ENCODE data around the gene AP2B1.

The AP2B1 gene

GRCh38 chr17:35616536-35616935 is 29.4 kb downstream of the AP2B1 start:
- no peak overlapping the region for H3K9ac ChIP-seq (ENCODE audit: low read length in 5 of 5)
- H3K9me3 ChIP-seq (ENCODE audit: control insufficient read depth in 5 of 5, low read length in 5 of 5) = no peaks in the 10 kb centered on the region
- no peak overlapping the region for H3K4me3 ChIP-seq (ENCODE audit: low read depth in 1 of 5, low read length in 5 of 5)
- no peaks in the 10 kb centered on the region for H3K27me3 ChIP-seq (ENCODE audit: control insufficient read depth in 5 of 5, insufficient read depth in 4 of 5, low read length in 5 of 5)
- no peak overlapping the region for H3K27ac ChIP-seq (ENCODE audit: low read depth, low read length)
- peaks cover 4 to 13% (median 7%) of the 10 kb centered on the region in 5 donors for H3K36me3 ChIP-seq (ENCODE audit: control insufficient read depth in 5 of 5, insufficient read depth in 5 of 5, low read length in 5 of 5)
- peaks cover 0 to 3% (median 0%) of the 10 kb centered on the region in 5 donors for H3K4me1 ChIP-seq (ENCODE audit: control insufficient read depth in 5 of 5, insufficient read depth in 5 of 5, low read length in 5 of 5)

DNA sequence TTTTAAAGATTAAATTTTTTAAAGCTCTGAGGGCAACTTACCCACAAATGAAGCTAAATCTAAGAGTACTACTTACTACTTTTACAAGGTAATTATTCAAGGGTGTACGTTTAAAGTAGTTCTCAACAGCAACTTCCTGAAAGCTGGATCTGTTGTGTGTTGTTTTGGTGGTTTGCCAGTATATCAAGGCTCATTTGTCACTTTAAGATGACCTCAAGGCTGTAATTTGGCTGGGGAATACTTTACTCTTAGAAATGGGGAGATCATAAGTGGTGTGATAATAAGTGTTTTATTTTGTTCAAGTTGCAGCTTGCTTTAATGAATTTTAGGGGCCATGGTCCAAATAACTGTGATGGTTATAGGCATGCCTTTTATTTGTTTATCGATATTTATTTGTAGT is 30.4 kb downstream of the AP2B1 start:
- peaks cover 0 to 3% (median 0%) of the 10 kb centered on the region in 5 donors for H3K4me1 ChIP-seq (ENCODE audit: control insufficient read depth in 5 of 5, insufficient read depth in 5 of 5, low read length in 5 of 5)
- H3K27me3 ChIP-seq (ENCODE audit: control insufficient read depth in 5 of 5, insufficient read depth in 4 of 5, low read length in 5 of 5) = no peaks in the 10 kb centered on the region
- no peak overlapping the region for H3K27ac ChIP-seq (ENCODE audit: low read depth, low read length)
- peaks cover 0 to 10% (median 2%) of the 10 kb centered on the region in 5 donors for H3K36me3 ChIP-seq (ENCODE audit: control insufficient read depth in 5 of 5, insufficient read depth in 5 of 5, low read length in 5 of 5)
- H3K9ac ChIP-seq (ENCODE audit: low read length in 5 of 5) = no peak overlapping the region
- H3K9me3 ChIP-seq (ENCODE audit: control insufficient read depth in 5 of 5, low read length in 5 of 5) = no peaks in the 10 kb centered on the region
- no peak overlapping the region for H3K4me3 ChIP-seq (ENCODE audit: low read depth in 1 of 5, low read length in 5 of 5)

DNA sequence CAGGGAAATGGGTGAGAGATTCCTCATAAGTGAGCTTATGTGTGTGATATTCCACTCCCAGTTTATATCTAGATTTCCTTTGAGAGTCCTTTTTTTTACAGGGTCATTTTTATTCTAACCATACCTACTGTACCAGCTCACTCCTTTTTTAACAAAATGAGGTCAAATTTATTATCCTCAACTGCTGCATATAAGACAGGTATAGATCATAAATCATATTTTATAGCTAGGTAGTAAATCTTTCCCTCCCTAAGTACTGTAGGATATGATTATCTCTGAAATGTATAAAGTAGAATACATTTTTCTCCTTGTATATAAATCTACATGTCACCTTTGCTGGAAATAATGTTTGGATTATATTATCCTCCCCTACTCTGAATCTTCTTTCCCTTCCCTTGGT is 31.5 kb downstream of the AP2B1 start:
- H3K4me3 ChIP-seq (ENCODE audit: low read depth in 1 of 5, low read length in 5 of 5) = no peak overlapping the region
- H3K4me1 ChIP-seq (ENCODE audit: control insufficient read depth in 5 of 5, insufficient read depth in 5 of 5, low read length in 5 of 5) = peaks cover 0 to 3% (median 0%) of the 10 kb centered on the region in 5 donors
- H3K9me3 ChIP-seq (ENCODE audit: control insufficient read depth in 5 of 5, low read length in 5 of 5) = no peaks in the 10 kb centered on the region
- no peak overlapping the region for H3K9ac ChIP-seq (ENCODE audit: low read length in 5 of 5)
- H3K27ac ChIP-seq (ENCODE audit: low read depth, low read length) = no peak overlapping the region
- peaks cover 0 to 7% (median 0%) of the 10 kb centered on the region in 5 donors for H3K36me3 ChIP-seq (ENCODE audit: control insufficient read depth in 5 of 5, insufficient read depth in 5 of 5, low read length in 5 of 5)
- H3K27me3 ChIP-seq (ENCODE audit: control insufficient read depth in 5 of 5, insufficient read depth in 4 of 5, low read length in 5 of 5) = no peaks in the 10 kb centered on the region

GRCh38 chr17:35621768-35622167 is 34.6 kb downstream of the AP2B1 start:
- H3K4me1 ChIP-seq (ENCODE audit: control insufficient read depth in 5 of 5, insufficient read depth in 5 of 5, low read length in 5 of 5) = no peaks in the 10 kb centered on the region

GRCh38 chr17:35627417-35627816 is 40.3 kb downstream of the AP2B1 start:
- Histone ChIP-seq H3K9me3 (ENCODE audit: control insufficient read depth in 5 of 5, low read length in 5 of 5) (no peaks in the 10 kb centered on the region), H3K27me3 (ENCODE audit: control insufficient read depth in 5 of 5, insufficient read depth in 4 of 5, low read length in 5 of 5) (no peaks in the 10 kb centered on the region), H3K4me3 (ENCODE audit: low read depth in 1 of 5, low read length in 5 of 5) (no peak overlapping the region), H3K4me1 (ENCODE audit: control insufficient read depth in 5 of 5, insufficient read depth in 5 of 5, low read length in 5 of 5) (no peaks in the 10 kb centered on the region), H3K27ac (ENCODE audit: low read depth, low read length) (no peak overlapping the region), H3K9ac (ENCODE audit: low read length in 5 of 5) (no peak overlapping the region), H3K36me3 (ENCODE audit: control insufficient read depth in 5 of 5, insufficient read depth in 5 of 5, low read length in 5 of 5) (peaks cover 54 to 69% (median 56%) of the 10 kb centered on the region in 5 donors)

More at GRCh38 chr17:35621768-35622167, 34.6 kb downstream of the AP2B1 start:
- Histone ChIP-seq H3K27me3 (ENCODE audit: control insufficient read depth in 5 of 5, insufficient read depth in 4 of 5, low read length in 5 of 5) (no peaks in the 10 kb centered on the region), H3K27ac (ENCODE audit: low read depth, low read length) (no peak overlapping the region), H3K4me3 (ENCODE audit: low read depth in 1 of 5, low read length in 5 of 5) (no peak overlapping the region), H3K9me3 (ENCODE audit: control insufficient read depth in 5 of 5, low read length in 5 of 5) (no peaks in the 10 kb centered on the region), H3K36me3 (ENCODE audit: control insufficient read depth in 5 of 5, insufficient read depth in 5 of 5, low read length in 5 of 5) (peaks cover 22 to 30% (median 25%) of the 10 kb centered on the region in 5 donors), H3K9ac (ENCODE audit: low read length in 5 of 5) (no peak overlapping the region)

DNA sequence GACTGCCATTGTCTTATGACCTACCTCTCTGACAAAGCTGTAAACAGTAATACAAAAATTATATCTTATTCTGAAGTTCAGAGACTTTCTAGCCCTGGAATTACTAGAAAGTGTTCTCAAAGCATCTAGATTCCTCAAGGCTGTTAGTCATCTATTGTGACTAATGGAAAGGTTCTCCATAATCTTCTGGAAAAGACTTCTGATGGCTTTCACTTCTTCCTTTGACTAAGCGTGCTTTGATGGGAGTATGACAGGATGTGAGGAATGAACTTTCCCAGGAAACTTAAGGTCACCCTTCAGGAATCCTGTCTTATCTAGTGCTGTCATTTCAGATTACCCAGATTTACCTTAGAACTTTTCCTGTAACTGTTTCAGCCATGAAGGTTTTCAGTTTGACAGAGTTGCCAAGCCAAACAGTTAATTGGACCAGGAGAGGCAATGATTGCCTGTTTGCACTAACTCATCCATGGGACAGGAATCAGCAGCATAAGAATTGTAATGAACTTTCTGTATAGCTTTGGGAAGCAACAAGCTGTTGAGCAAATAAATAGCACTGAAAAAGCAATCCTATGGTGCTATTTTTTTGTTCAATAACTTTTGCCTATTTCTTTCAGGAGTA is 43.5 kb downstream of the AP2B1 start:
- Histone ChIP-seq H3K4me1 (ENCODE audit: control insufficient read depth in 5 of 5, insufficient read depth in 5 of 5, low read length in 5 of 5) (no peaks in the 10 kb centered on the region), H3K36me3 (ENCODE audit: control insufficient read depth in 5 of 5, insufficient read depth in 5 of 5, low read length in 5 of 5) (peaks cover 44 to 61% (median 53%) of the 10 kb centered on the region in 5 donors), H3K27ac (ENCODE audit: low read depth, low read length) (no peak overlapping the region), H3K9ac (ENCODE audit: low read length in 5 of 5) (no peak overlapping the region), H3K4me3 (ENCODE audit: low read depth in 1 of 5, low read length in 5 of 5) (no peak overlapping the region), H3K27me3 (ENCODE audit: control insufficient read depth in 5 of 5, insufficient read depth in 4 of 5, low read length in 5 of 5) (no peaks in the 10 kb centered on the region), H3K9me3 (ENCODE audit: control insufficient read depth in 5 of 5, low read length in 5 of 5) (no peaks in the 10 kb centered on the region)

DNA sequence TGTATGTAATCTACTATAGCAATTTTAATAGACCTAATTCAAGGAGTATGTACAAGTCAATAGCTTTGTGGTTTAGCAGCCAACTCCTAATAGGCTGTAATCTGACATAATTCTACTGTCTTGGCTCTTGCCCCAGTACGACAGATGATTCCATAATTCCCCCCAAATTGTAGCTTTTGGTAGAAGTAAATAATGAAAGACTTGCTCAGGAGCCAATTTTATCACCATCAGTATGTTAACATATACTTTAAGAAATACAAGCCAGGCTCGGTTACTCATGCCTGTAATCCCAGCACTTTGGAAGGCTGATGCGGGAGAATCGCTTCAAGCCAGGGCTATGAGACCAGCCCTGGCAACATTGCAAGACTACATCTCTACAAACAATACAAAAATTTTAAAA is 53.9 kb downstream of the AP2B1 start:
- H3K27me3 ChIP-seq (ENCODE audit: control insufficient read depth in 5 of 5, insufficient read depth in 4 of 5, low read length in 5 of 5) = no peaks in the 10 kb centered on the region
- no peak overlapping the region for H3K27ac ChIP-seq (ENCODE audit: low read depth, low read length)
- H3K36me3 ChIP-seq (ENCODE audit: control insufficient read depth in 5 of 5, insufficient read depth in 5 of 5, low read length in 5 of 5) = peaks cover 49 to 90% (median 54%) of the 10 kb centered on the region in 5 donors
- no peak overlapping the region for H3K4me3 ChIP-seq (ENCODE audit: low read depth in 1 of 5, low read length in 5 of 5)
- no peaks in the 10 kb centered on the region for H3K4me1 ChIP-seq (ENCODE audit: control insufficient read depth in 5 of 5, insufficient read depth in 5 of 5, low read length in 5 of 5)
- no peak overlapping the region for H3K9ac ChIP-seq (ENCODE audit: low read length in 5 of 5)
- H3K9me3 ChIP-seq (ENCODE audit: control insufficient read depth in 5 of 5, low read length in 5 of 5) = no peaks in the 10 kb centered on the region

- no peak overlapping the region for H3K27ac ChIP-seq (ENCODE audit: low read depth, low read length)
- peaks cover 33 to 67% (median 37%) of the 10 kb centered on the region in 5 donors for H3K36me3 ChIP-seq (ENCODE audit: control insufficient read depth in 5 of 5, insufficient read depth in 5 of 5, low read length in 5 of 5)
- no peaks in the 10 kb centered on the region for H3K27me3 ChIP-seq (ENCODE audit: control insufficient read depth in 5 of 5, insufficient read depth in 4 of 5, low read length in 5 of 5)
- no peaks in the 10 kb centered on the region for H3K9me3 ChIP-seq (ENCODE audit: control insufficient read depth in 5 of 5, low read length in 5 of 5)
- H3K4me1 ChIP-seq (ENCODE audit: control insufficient read depth in 5 of 5, insufficient read depth in 5 of 5, low read length in 5 of 5) = no peaks in the 10 kb centered on the region
- no peak overlapping the region for H3K9ac ChIP-seq (ENCODE audit: low read length in 5 of 5)
- H3K4me3 ChIP-seq (ENCODE audit: low read depth in 1 of 5, low read length in 5 of 5) = no peak overlapping the region
These were observed 58.8 kb downstream of the AP2B1 start for GRCh38 chr17:35645923-35646322.

GRCh38 chr17:35651467-35651866 is 64.3 kb downstream of the AP2B1 start:
- H3K9me3 ChIP-seq (ENCODE audit: control insufficient read depth in 5 of 5, low read length in 5 of 5) = no peaks in the 10 kb centered on the region
- H3K9ac ChIP-seq (ENCODE audit: low read length in 5 of 5) = no peak overlapping the region
- H3K4me3 ChIP-seq (ENCODE audit: low read depth in 1 of 5, low read length in 5 of 5) = no peak overlapping the region
- peaks cover 18 to 33% (median 24%) of the 10 kb centered on the region in 5 donors for H3K36me3 ChIP-seq (ENCODE audit: control insufficient read depth in 5 of 5, insufficient read depth in 5 of 5, low read length in 5 of 5)
- no peaks in the 10 kb centered on the region for H3K4me1 ChIP-seq (ENCODE audit: control insufficient read depth in 5 of 5, insufficient read depth in 5 of 5, low read length in 5 of 5)
- no peak overlapping the region for H3K27ac ChIP-seq (ENCODE audit: low read depth, low read length)
- no peaks in the 10 kb centered on the region for H3K27me3 ChIP-seq (ENCODE audit: control insufficient read depth in 5 of 5, insufficient read depth in 4 of 5, low read length in 5 of 5)

GRCh38 chr17:35653619-35654361 is 66.7 kb downstream of the AP2B1 start:
- no peaks in the 10 kb centered on the region for H3K27me3 ChIP-seq (ENCODE audit: control insufficient read depth in 5 of 5, insufficient read depth in 4 of 5, low read length in 5 of 5)
- H3K27ac ChIP-seq (ENCODE audit: low read depth, low read length) = no peak overlapping the region
- no peaks in the 10 kb centered on the region for H3K9me3 ChIP-seq (ENCODE audit: control insufficient read depth in 5 of 5, low read length in 5 of 5)
- no peak overlapping the region for H3K9ac ChIP-seq (ENCODE audit: low read length in 5 of 5)
- no peaks in the 10 kb centered on the region for H3K4me1 ChIP-seq (ENCODE audit: control insufficient read depth in 5 of 5, insufficient read depth in 5 of 5, low read length in 5 of 5)
- no peak overlapping the region for H3K4me3 ChIP-seq (ENCODE audit: low read depth in 1 of 5, low read length in 5 of 5)
- H3K36me3 ChIP-seq (ENCODE audit: control insufficient read depth in 5 of 5, insufficient read depth in 5 of 5, low read length in 5 of 5) = peaks cover 19 to 39% (median 36%) of the 10 kb centered on the region in 5 donors

Data from subcutaneous abdominal adipose tissue (tissue), 5 donors.